K562 (cell line): ENCODE measurements around the gene NUP88. TPM values are rescaled to one million over a fixed set of nuclear protein-coding genes. Genes with fewer than 3 reads are reported as not detected.

ENCODE experiments used
- BACH1 ChIP-seq: fragments of 200-800 bp; sonication (Bioruptor generic); IDR thresholded peaks from 2 replicates; pipeline ENCODE4 v1.6.1; 2016; ENCODE audit warnings: missing genetic modification characterization, missing compliant biosample characterization
- BHLHE40 ChIP-seq: IDR thresholded peaks from 2 replicates; pipeline ENCODE4 v1.6.1; 2011; ENCODE audit warnings: low read length, improper control_type of control experiment
- EGR1 ChIP-seq: fragments of 450-650 bp; conservative IDR thresholded peaks from 2 replicates; pipeline ENCODE4 v1.6.1; 2017; ENCODE audit warnings: mild to moderate bottlenecking
- FOXK2 ChIP-seq, 2 experiments: fragments of 450-650 bp; IDR thresholded peaks in 1 of 2; conservative IDR thresholded peaks in 1 of 2; 2 replicates each; pipeline ENCODE4 v1.6.1; 2016; ENCODE audit warnings: low read depth in 2 of 2, mild to moderate bottlenecking in 1 of 2
- HLTF ChIP-seq: fragments of 450-650 bp; IDR thresholded peaks from 2 replicates; pipeline ENCODE4 v1.6.1; 2016
- IRF9 ChIP-seq: fragments of 450-650 bp; IDR thresholded peaks from 2 replicates; pipeline ENCODE4 v1.6.1; 2016; ENCODE audit warnings: missing biosample characterization, missing genetic modification characterization
- KLF16 ChIP-seq: IDR thresholded peaks from 2 replicates; pipeline ENCODE4 v1.6.1; 2016; ENCODE audit warnings: antibody characterized with exemption
- NCOA4 ChIP-seq: fragments of 450-650 bp; IDR thresholded peaks from 2 replicates; pipeline ENCODE4 v1.6.1; 2018; ENCODE audit warnings: mild to moderate bottlenecking; ENCODE audit not compliant: partially characterized antibody
- NFYB ChIP-seq: IDR thresholded peaks from 2 replicates; pipeline ENCODE4 v1.6.1; 2011; ENCODE audit warnings: mild to moderate bottlenecking, moderate library complexity; ENCODE audit not compliant: insufficient read length; ENCODE audit errors: extremely low read depth
- NKRF ChIP-seq: fragments of 450-650 bp; IDR thresholded peaks from 2 replicates; pipeline ENCODE4 v1.6.1; 2016; ENCODE audit warnings: borderline replicate concordance
- NR3C1 ChIP-seq: sonication (generic); formaldehyde crosslinking; IDR thresholded peaks from 2 replicates; pipeline ENCODE4 v1.8.1; 2022; ENCODE audit warnings: missing genetic modification reagents
- RFX1 ChIP-seq: fragments of 450-650 bp; IDR thresholded peaks from 2 replicates; pipeline ENCODE4 v1.6.1; 2016; ENCODE audit warnings: mild to moderate bottlenecking, moderate library complexity
- SP2 ChIP-seq: IDR thresholded peaks from 2 replicates; pipeline ENCODE4 v1.6.1; 2011; ENCODE audit warnings: mild to moderate bottlenecking, low read depth, low read length, moderate library complexity; ENCODE audit not compliant: poor library complexity, severe bottlenecking; ENCODE audit errors: extremely low read depth
- ZNF584 ChIP-seq: fragments of 200-800 bp; sonication (Bioruptor generic); IDR thresholded peaks from 2 replicates; pipeline ENCODE4 v1.6.1; 2016; ENCODE audit warnings: low read depth, mild to moderate bottlenecking, missing genetic modification characterization, missing compliant biosample characterization
- ZNF609 ChIP-seq: sonication (generic); formaldehyde crosslinking; IDR thresholded peaks from 2 replicates; pipeline ENCODE4 v1.8.1; 2023; ENCODE audit warnings: missing genetic modification reagents, mild to moderate bottlenecking, borderline replicate concordance
- ZNF764 ChIP-seq: fragments of 250-450 bp; sonication (Bioruptor Pico); IDR thresholded peaks from 2 replicates; pipeline ENCODE4 v1.4.0; 2020; ENCODE audit warnings: low read depth, mild to moderate bottlenecking, moderate library complexity
- polyA plus RNA-seq, 8 experiments: library from polyadenylated mRNA; depleted of rRNA in 4 of 8; stranded (reverse) in 5 of 8; unstranded in 3 of 8; fragments of >200 nt; fragmentation: Nextera tagmentation in 2 of 8; fragmentation: Illumina TruSeq in 1 of 8; extraction: Ambion mirVana in 2 of 8; extraction: Trizol in 1 of 8; gene quantifications; 2 replicates each; pipeline versions ENCODE4 v1.2.1 to v1.2.3, GENCODE V29; 2011 to 2014; ENCODE audit warnings: inconsistent platforms in 1 of 8, missing spikeins in 1 of 8
- total RNA-seq, 7 experiments: library from RNA; depleted of rRNA in 6 of 7; stranded (reverse); fragments of >200 nt in 6 of 7; fragmentation: Illumina TruSeq in 2 of 7; extraction: Trizol in 2 of 7; gene quantifications; 2 replicates each; pipeline versions ENCODE4 v1.2.1 to v1.2.3, GENCODE V29; 2011 to 2021; ENCODE audit warnings: low replicate concordance in 1 of 7
- TF ChIP-seq, protein P1 (sequence below): sonication (generic); formaldehyde crosslinking; IDR thresholded peaks from 2 replicates; pipeline ENCODE4 v1.8.0; 2023; ENCODE audit warnings: mild to moderate bottlenecking, missing genetic modification reagents
- TF ChIP-seq, protein P2 (sequence below): fragments of 450-650 bp; formaldehyde crosslinking; IDR thresholded peaks from 2 replicates; pipeline ENCODE4 v1.4.0; 2022; ENCODE audit warnings: mild to moderate bottlenecking, moderate library complexity

NUP88 gene
- total and polyA plus RNA-seq, 9 of the 15 experiments (the other 6 are each of a cell fraction or from before 2014, with no cell fraction given) = 59.9 to 160 (median 119) TPM

DNA sequence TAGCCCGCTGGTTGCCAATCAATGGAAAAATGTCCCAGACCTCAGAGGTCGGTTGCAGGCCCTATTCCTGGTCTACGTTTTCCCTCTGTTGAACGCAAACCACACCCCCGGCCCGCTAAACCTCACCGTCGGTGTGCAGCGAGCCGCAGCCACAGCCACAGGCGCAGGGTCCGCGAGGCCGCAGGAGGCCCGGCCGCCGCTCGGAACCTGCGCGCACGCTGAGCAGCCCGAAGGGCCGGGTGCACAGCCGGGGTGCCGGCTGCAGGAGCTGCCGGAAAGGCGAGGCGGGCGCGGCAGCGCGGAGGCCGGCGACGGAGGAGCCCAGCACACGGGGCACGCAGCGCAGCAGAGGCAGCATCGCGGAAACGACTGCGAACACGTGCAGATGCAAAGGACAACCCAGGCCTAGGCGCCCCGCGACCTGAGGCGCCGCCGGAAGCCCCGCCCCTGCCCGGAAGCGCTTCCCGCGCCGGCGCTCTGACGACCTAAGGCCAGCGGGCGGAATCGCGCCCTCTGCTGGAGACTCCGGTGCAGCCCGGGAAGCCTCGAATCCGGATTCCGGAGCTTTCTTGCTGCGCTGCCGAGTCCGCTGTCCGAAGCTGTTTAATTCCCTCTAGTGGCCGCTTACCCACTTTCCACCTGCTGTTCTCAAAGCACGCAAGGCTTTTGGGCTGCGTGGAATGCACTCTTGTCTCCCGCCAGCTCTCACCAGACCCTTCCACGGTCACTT is 19.4 kb upstream of the NUP88 start, which contains the start of gene C1QBP (continued):
- no peak for TF ChIP-seq NKRF
- TF ChIP-seq BHLHE40 = peak; percentile 61; the same call in 1 of the 2 replicates
- TF ChIP-seq HLTF = no peak
- TF ChIP-seq, protein P1, sequence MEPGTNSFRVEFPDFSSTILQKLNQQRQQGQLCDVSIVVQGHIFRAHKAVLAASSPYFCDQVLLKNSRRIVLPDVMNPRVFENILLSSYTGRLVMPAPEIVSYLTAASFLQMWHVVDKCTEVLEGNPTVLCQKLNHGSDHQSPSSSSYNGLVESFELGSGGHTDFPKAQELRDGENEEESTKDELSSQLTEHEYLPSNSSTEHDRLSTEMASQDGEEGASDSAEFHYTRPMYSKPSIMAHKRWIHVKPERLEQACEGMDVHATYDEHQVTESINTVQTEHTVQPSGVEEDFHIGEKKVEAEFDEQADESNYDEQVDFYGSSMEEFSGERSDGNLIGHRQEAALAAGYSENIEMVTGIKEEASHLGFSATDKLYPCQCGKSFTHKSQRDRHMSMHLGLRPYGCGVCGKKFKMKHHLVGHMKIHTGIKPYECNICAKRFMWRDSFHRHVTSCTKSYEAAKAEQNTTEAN (CRISPR knock-in tag) = no peak
- no peak for TF ChIP-seq RFX1
- TF ChIP-seq ZNF584 (CRISPR knock-in tag) = no peak
- no peak for TF ChIP-seq ZNF764 (CRISPR knock-in tag)
- TF ChIP-seq SP2 = no peak
- no peak for TF ChIP-seq NR3C1 (CRISPR knock-in tag)
- TF ChIP-seq EGR1 = no peak
- no peak for TF ChIP-seq NFYB
- TF ChIP-seq KLF16 = peak; percentile 50; the same call in 1 of the 2 replicates
- no peak for TF ChIP-seq IRF9
- TF ChIP-seq BACH1 (tag) = no peak
- TF ChIP-seq NCOA4 = no peak
- TF ChIP-seq FOXK2 (conservative IDR thresholded peaks at IDR 0.05 in 1 of 2, IDR thresholded peaks at IDR 0.05 in 1 of 2; ENCODE audit: low read depth in 2 of 2) = no peak; a peak in 1 of 4 replicates
- TF ChIP-seq, protein P2, sequence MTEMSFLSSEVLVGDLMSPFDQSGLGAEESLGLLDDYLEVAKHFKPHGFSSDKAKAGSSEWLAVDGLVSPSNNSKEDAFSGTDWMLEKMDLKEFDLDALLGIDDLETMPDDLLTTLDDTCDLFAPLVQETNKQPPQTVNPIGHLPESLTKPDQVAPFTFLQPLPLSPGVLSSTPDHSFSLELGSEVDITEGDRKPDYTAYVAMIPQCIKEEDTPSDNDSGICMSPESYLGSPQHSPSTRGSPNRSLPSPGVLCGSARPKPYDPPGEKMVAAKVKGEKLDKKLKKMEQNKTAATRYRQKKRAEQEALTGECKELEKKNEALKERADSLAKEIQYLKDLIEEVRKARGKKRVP (CRISPR knock-in tag) = no peak
- no peak for TF ChIP-seq ZNF609 (CRISPR knock-in tag)
